Epithelial cell of prostate (primary cell): ENCODE results near the gene LGALS4.
"Not testable (repeated sequence)": the region's sequence is repeated elsewhere in the genome, so short reads cannot be mapped to it uniquely, and the experiment has no call there.

Experiments used
- DNase-seq: peaks from one replicate; pipeline ENCODE4 v3.0.0-alpha.2; 2011; ENCODE audit warnings: low read depth, low spot score
- H3K27ac ChIP-seq: fragments of 450-650 bp; 2 replicates; pipeline ENCODE4 v1.5.1; 2017; ENCODE audit warnings: mild to moderate bottlenecking

LGALS4 gene

GRCh38 chr19:38812841-38813320, at the start of gene LGALS4:
LGALS4 (minus strand) TSS chr19:38812945; CDS start chr19:38812886, 59 bp downstream.
- no peak for DNase-seq

GRCh38 chr19:38861368-38861767, 48.6 kb upstream of the LGALS4 start:
- no peak for DNase-seq

More at GRCh38 chr19:38812841-38813320, at the start of gene LGALS4:
- no peak within 1 kb of the TSS for H3K27ac ChIP-seq

GRCh38 chr19:38859631-38860204, 47.0 kb upstream of the LGALS4 start:
- DNase-seq, H3K27ac ChIP-seq: not testable (repeated sequence)

More at GRCh38 chr19:38861368-38861767, 48.6 kb upstream of the LGALS4 start:
- H3K27ac ChIP-seq: no peak overlapping the region

- H3K27ac ChIP-seq: no peak overlapping the region
- no peak for DNase-seq
Measured at GRCh38 chr19:38856813-38857212, 44.1 kb upstream of the LGALS4 start.

- not testable (repeated sequence) for H3K27ac ChIP-seq, DNase-seq
Measured at GRCh38 chr19:38855751-38856150, 43.0 kb upstream of the LGALS4 start.

- DNase-seq, H3K27ac ChIP-seq: not testable (repeated sequence)
Measured at GRCh38 chr19:38854961-38855360, 42.2 kb upstream of the LGALS4 start.

- peak overlapping the region; percentile 99 for H3K27ac ChIP-seq
Measured at GRCh38 chr19:38853214-38853613, 40.5 kb upstream of the LGALS4 start.

GRCh38 chr19:38852231-38853044, 39.7 kb upstream of the LGALS4 start:
- no peak for DNase-seq
- H3K27ac ChIP-seq: peak overlapping the region; percentile 99

More at GRCh38 chr19:38853214-38853613, 40.5 kb upstream of the LGALS4 start:
- DNase-seq: no peak

GRCh38 chr19:38851622-38852230, 39.0 kb upstream of the LGALS4 start:
- no peak for DNase-seq
- peak overlapping the region; percentile 99 for H3K27ac ChIP-seq

- H3K27ac ChIP-seq: peak overlapping the region; percentile 99
- DNase-seq: no peak
Measured at GRCh38 chr19:38850976-38851621, 38.4 kb upstream of the LGALS4 start.

- H3K27ac ChIP-seq: peak overlapping the region; percentile 99
- no peak for DNase-seq
Measured at GRCh38 chr19:38850436-38850975, 37.8 kb upstream of the LGALS4 start.

GRCh38 chr19:38849860-38850435, 37.2 kb upstream of the LGALS4 start, which contains the start of gene HNRNPL:
HNRNPL (minus strand) TSS chr19:38849986; CDS start chr19:38849966, 20 bp downstream.
- DNase-seq: peak; percentile 100
- peak within 1 kb of the TSS; percentile 99 for H3K27ac ChIP-seq

- H3K27ac ChIP-seq: peak overlapping the region; percentile 99
- no peak for DNase-seq
Measured at GRCh38 chr19:38849147-38849859, 36.6 kb upstream of the LGALS4 start.

GRCh38 chr19:38848299-38849146, 35.8 kb upstream of the LGALS4 start:
- no peak for DNase-seq

GRCh38 chr19:38846097-38846496, 33.4 kb upstream of the LGALS4 start:
- no peak overlapping the region for H3K27ac ChIP-seq
- DNase-seq: no peak

More at GRCh38 chr19:38848299-38849146, 35.8 kb upstream of the LGALS4 start:
- peak overlapping the region; percentile 99 for H3K27ac ChIP-seq

- no peak overlapping the region for H3K27ac ChIP-seq
- DNase-seq: no peak
Measured at GRCh38 chr19:38845374-38846024, 32.8 kb upstream of the LGALS4 start.

GRCh38 chr19:38844093-38844686, 31.4 kb upstream of the LGALS4 start:
- DNase-seq: no peak
- H3K27ac ChIP-seq: no peak overlapping the region
